ENCODE measurements around the gene DHTKD1. TPM values are rescaled to one million over a fixed set of nuclear protein-coding genes. Genes with fewer than 3 reads are reported as not detected.

The DHTKD1 gene
- polyA plus RNA-seq, 1 of the 3 experiments (the other 2 are of a cell fraction) = 17.7 TPM

GRCh38 chr10:12048547-12048946 lies 20.2 kb upstream of the DHTKD1 start:
- Histone ChIP-seq H3K4me3 (ENCODE audit: low read depth in 2 of 2, low read length in 1 of 2) (no peak overlapping the region), H3K9me2 (no peaks in the 10 kb centered on the region), H4K20me1 (ENCODE audit: insufficient read depth) (no peaks in the 10 kb centered on the region), H3K36me3 (replicated peaks in 1 of 2; ENCODE audit: control insufficient read depth in 1 of 2, insufficient read depth in 2 of 2, low read length in 1 of 2) (no peaks in the 10 kb centered on the region), H3K4me2 (no peak overlapping the region), H3K9me3 (no peaks in the 10 kb centered on the region), H3K27ac (ENCODE audit: low read depth in 2 of 2, low read length in 1 of 2) (no peak overlapping the region), H3K27me3 (ENCODE audit: insufficient read depth) (no peaks in the 10 kb centered on the region), H3K9ac (no peak overlapping the region), H3F3A (replicated peaks; ENCODE audit: insufficient read depth) (no peaks in the 10 kb centered on the region), H3K79me2 (ENCODE audit: insufficient read depth) (no peaks in the 10 kb centered on the region), H3K4me1 (ENCODE audit: control insufficient read depth in 1 of 2, insufficient read depth in 2 of 2, low read depth in 1 of 2, low read length in 1 of 2) (peaks cover 0 to 4% of the 10 kb centered on the region in 2 experiments; a peak in 1 of 4 replicates), H2AFZ (ENCODE audit: low read depth) (no peak overlapping the region)
- DNase-seq = no peak
- TF ChIP-seq RXRA (IDR thresholded peaks at IDR 0.05; ENCODE audit: borderline replicate concordance, low read depth) (no peak), FOXM1 (IDR thresholded peaks at IDR 0.05; ENCODE audit: low read depth) (no peak), SIN3A (IDR thresholded peaks at IDR 0.05; ENCODE audit: borderline replicate concordance, low read depth, low read length) (no peak), FOXJ3 (CRISPR knock-in tag; IDR thresholded peaks at IDR 0.05) (no peak)
- WGBS (ENCODE audit: low lambda C conversion rate) = 85% methylated on average over 8 of the region's 8 CpGs
- CTCF ChIA-PET = no interaction called here
- POLR2A ChIA-PET = no interaction called here

DNA sequence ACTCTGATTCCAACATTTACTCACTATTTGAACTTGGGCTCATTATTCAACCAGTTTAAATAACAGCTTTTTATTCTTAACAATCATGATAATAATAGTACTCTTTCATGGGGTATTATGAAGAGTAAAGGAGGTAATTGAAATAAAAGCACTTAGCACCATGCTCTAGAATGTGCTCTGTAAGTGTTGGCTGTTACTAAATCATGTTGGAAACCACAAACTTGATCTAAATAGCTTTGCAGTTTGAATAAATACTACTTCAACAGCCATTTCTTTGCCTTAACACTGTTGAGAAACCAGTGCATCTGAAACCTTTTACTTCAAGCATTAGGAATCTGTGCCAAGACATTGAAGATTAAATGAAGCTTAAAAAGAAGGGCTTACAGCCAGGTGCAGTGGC lies 18.2 kb upstream of the DHTKD1 start:
- TF ChIP-seq NFIC (IDR thresholded peaks at IDR 0.05; ENCODE audit: borderline replicate concordance) = no peak
- TF ChIP-seq, protein P1, sequence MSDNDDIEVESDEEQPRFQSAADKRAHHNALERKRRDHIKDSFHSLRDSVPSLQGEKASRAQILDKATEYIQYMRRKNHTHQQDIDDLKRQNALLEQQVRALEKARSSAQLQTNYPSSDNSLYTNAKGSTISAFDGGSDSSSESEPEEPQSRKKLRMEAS (IDR thresholded peaks at IDR 0.05; ENCODE audit: low read depth) = no peak
- no peak for TF ChIP-seq TCF12 (IDR thresholded peaks at IDR 0.05)
- TF ChIP-seq GATA2 (CRISPR knock-in tag; IDR thresholded peaks at IDR 0.05) = no peak
- no peak for TF ChIP-seq CHD2 (IDR thresholded peaks at IDR 0.05; ENCODE audit: low read length, partially characterized antibody)
- TF ChIP-seq FOXJ3 (CRISPR knock-in tag; IDR thresholded peaks at IDR 0.05) = no peak
- no peak for TF ChIP-seq NRF1 (IDR thresholded peaks at IDR 0.05; ENCODE audit: low read depth, low read length)
- TF ChIP-seq FOSL2 (IDR thresholded peaks at IDR 0.05; ENCODE audit: borderline replicate concordance, low read depth) = no peak
- TF ChIP-seq, protein P2, sequence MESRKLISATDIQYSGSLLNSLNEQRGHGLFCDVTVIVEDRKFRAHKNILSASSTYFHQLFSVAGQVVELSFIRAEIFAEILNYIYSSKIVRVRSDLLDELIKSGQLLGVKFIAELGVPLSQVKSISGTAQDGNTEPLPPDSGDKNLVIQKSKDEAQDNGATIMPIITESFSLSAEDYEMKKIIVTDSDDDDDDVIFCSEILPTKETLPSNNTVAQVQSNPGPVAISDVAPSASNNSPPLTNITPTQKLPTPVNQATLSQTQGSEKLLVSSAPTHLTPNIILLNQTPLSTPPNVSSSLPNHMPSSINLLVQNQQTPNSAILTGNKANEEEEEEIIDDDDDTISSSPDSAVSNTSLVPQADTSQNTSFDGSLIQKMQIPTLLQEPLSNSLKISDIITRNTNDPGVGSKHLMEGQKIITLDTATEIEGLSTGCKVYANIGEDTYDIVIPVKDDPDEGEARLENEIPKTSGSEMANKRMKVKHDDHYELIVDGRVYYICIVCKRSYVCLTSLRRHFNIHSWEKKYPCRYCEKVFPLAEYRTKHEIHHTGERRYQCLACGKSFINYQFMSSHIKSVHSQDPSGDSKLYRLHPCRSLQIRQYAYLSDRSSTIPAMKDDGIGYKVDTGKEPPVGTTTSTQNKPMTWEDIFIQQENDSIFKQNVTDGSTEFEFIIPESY (IDR thresholded peaks at IDR 0.05; ENCODE audit: borderline replicate concordance, low read depth) = no peak
- TF ChIP-seq RCOR1 (IDR thresholded peaks at IDR 0.05; ENCODE audit: low read length) = no peak
- no peak for TF ChIP-seq TEAD4 (IDR thresholded peaks at IDR 0.05; ENCODE audit: borderline replicate concordance, insufficient read depth)
- no peak for TF ChIP-seq SMC3 (IDR thresholded peaks at IDR 0.05; ENCODE audit: low read depth, low read length)
- no peak for TF ChIP-seq TAF1 (IDR thresholded peaks at IDR 0.05; ENCODE audit: borderline replicate concordance, low read depth, low read length)
- TF ChIP-seq REST (IDR thresholded peaks at IDR 0.05; ENCODE audit: low read depth, low read length) = no peak
- no peak for TF ChIP-seq CTCF (IDR thresholded peaks at IDR 0.05)
- TF ChIP-seq ELF1 (IDR thresholded peaks at IDR 0.05) = no peak
- no peak for TF ChIP-seq RXRA (IDR thresholded peaks at IDR 0.05; ENCODE audit: borderline replicate concordance, low read depth)
- TF ChIP-seq RAD21 (IDR thresholded peaks at IDR 0.05; ENCODE audit: low read length) = no peak
- TF ChIP-seq RFX5 (IDR thresholded peaks at IDR 0.05; ENCODE audit: low read length) = no peak
- Histone ChIP-seq H3K4me1 (ENCODE audit: control insufficient read depth in 1 of 2, insufficient read depth in 2 of 2, low read depth in 1 of 2, low read length in 1 of 2) (peaks cover 0 to 5% of the 10 kb centered on the region in 2 experiments; a peak in 1 of 4 replicates), H3K36me3 (replicated peaks in 1 of 2; ENCODE audit: control insufficient read depth in 1 of 2, insufficient read depth in 2 of 2, low read length in 1 of 2) (no peaks in the 10 kb centered on the region), H3F3A (replicated peaks; ENCODE audit: insufficient read depth) (peaks cover 3% of the 10 kb centered on the region), H3K79me2 (ENCODE audit: insufficient read depth) (no peaks in the 10 kb centered on the region), H3K9me3 (no peaks in the 10 kb centered on the region), H3K27ac (ENCODE audit: low read depth in 2 of 2, low read length in 1 of 2) (no peak overlapping the region), H3K27me3 (ENCODE audit: insufficient read depth) (no peaks in the 10 kb centered on the region), H3K4me3 (ENCODE audit: low read depth in 2 of 2, low read length in 1 of 2) (no peak overlapping the region), H3K9ac (no peak overlapping the region), H3K4me2 (no peak overlapping the region), H2AFZ (ENCODE audit: low read depth) (no peak overlapping the region), H4K20me1 (ENCODE audit: insufficient read depth) (no peaks in the 10 kb centered on the region), H3K9me2 (no peaks in the 10 kb centered on the region)
- ChIA-PET CTCF (interaction anchor here (1.4 kb wide), 1 partner anchor 79 kb away, joined by 4 read pairs; no protein-coding TSS in a partner anchor), POLR2A (no interaction called here)
- DNase-seq = no peak
